B cell (primary cell): ENCODE measurements around the gene TPST1. TPM values are rescaled to one million over a fixed set of nuclear protein-coding genes. Genes with fewer than 3 reads are reported as not detected.

ENCODE experiments used
- ATAC-seq: fragments of 200-7000 bp; cut with Tn5 transposase; one replicate; pipeline ENCODE4 v1.10.0; 2021; ENCODE audit warnings: low read depth, mild to moderate bottlenecking, moderate number of reproducible peaks, moderate library complexity
- CTCF ChIA-PET: fragments of 350-600 bp; sonication (Branson Sonifier 250); formaldehyde crosslinking; loops from one replicate; lab custom pipeline; 2021; ENCODE audit warnings: antibody characterized with exemption, inconsistent platforms; lab: Charles Lee
- POLR2A ChIA-PET: fragments of 350-600 bp; sonication (Branson Sonifier 250); formaldehyde crosslinking; loops from one replicate; lab custom pipeline; 2021; ENCODE audit warnings: antibody characterized with exemption; lab: Charles Lee
- DNase-seq: peaks from one replicate; pipeline ENCODE4 v3.0.0; 2013
- H2AFZ ChIP-seq: 2 replicates; pipeline ENCODE4 v1.6.1; 2012; ENCODE audit warnings: mild to moderate bottlenecking, low read depth, low read length; ENCODE audit not compliant: insufficient read depth, poor library complexity, severe bottlenecking
- H3K27ac ChIP-seq, 2 donors: 1 replicate in 1 of 2; 2 replicates in 1 of 2; pipeline ENCODE4 v1.5.1; 2012 to 2013; ENCODE audit warnings: low read length in 2 of 2, mild to moderate bottlenecking in 2 of 2, moderate library complexity in 1 of 2
- H3K27me3 ChIP-seq, 4 experiments: fragments of 200-600 bp in 1 of 4; sonication (generic) in 1 of 4; replicated peaks in 1 of 4; 1 replicate in 2 of 4; 2 replicates in 2 of 4; pipeline versions ENCODE4 v1.6.1 to v1.7.0; 2013 to 2016; ENCODE audit warnings: low read length in 3 of 4, mild to moderate bottlenecking in 2 of 4, mixed read lengths in 1 of 4, moderate library complexity in 1 of 4; ENCODE audit not compliant: insufficient read depth in 4 of 4, control insufficient read depth in 3 of 4; ENCODE audit errors: control extremely low read depth in 1 of 4
- H3K36me3 ChIP-seq, 2 experiments: replicated peaks in 1 of 2; 1 replicate in 1 of 2; 2 replicates in 1 of 2; pipeline versions ENCODE4 v1.6.1 to v1.7.1; 2013; ENCODE audit warnings: low read length in 1 of 2; ENCODE audit not compliant: insufficient read depth in 2 of 2, control insufficient read depth in 1 of 2; ENCODE audit errors: control extremely low read depth in 1 of 2, extremely low read depth in 1 of 2
- H3K4me1 ChIP-seq, 2 donors: fragments of 200-600 bp in 1 of 2; sonication (generic) in 1 of 2; 1 replicate in 1 of 2; 2 replicates in 1 of 2; pipeline versions ENCODE4 v1.5.1 to v1.6.1; 2013 to 2017; ENCODE audit warnings: low read length in 2 of 2; ENCODE audit not compliant: control insufficient read depth in 2 of 2, insufficient read depth in 2 of 2
- H3K4me2 ChIP-seq: replicated peaks from 2 replicates; pipeline ENCODE3; 2012; ENCODE audit warnings: mild to moderate bottlenecking, low read depth, low read length; ENCODE audit not compliant: poor library complexity, severe bottlenecking
- H3K4me3 ChIP-seq, 5 experiments: fragments of 200-600 bp in 1 of 5; sonication (generic) in 1 of 5; 1 replicate in 3 of 5; 2 replicates in 2 of 5; pipeline versions ENCODE4 v1.5.1 to v1.7.0; 2011 to 2016; ENCODE audit warnings: low read length in 4 of 5, mild to moderate bottlenecking in 4 of 5, low read depth in 2 of 5, control low read depth in 1 of 5, moderate library complexity in 1 of 5; ENCODE audit not compliant: insufficient read depth in 1 of 5; ENCODE audit errors: control extremely low read depth in 1 of 5, extremely low read depth in 1 of 5
- H3K79me2 ChIP-seq: fragments of 200-600 bp; sonication (generic); one replicate; pipeline ENCODE4 v1.6.0; 2016; ENCODE audit warnings: low read length; ENCODE audit not compliant: control insufficient read depth, insufficient read depth
- H3K9ac ChIP-seq: fragments of 200-600 bp; sonication (generic); 2 replicates; pipeline ENCODE4 v1.6.1; 2017; ENCODE audit warnings: mild to moderate bottlenecking, low read length, moderate library complexity
- H3K9me3 ChIP-seq, 3 donors: one replicate each; pipeline versions ENCODE4 v1.6.1 to v1.7.1; 2013; ENCODE audit warnings: low read length in 2 of 3; ENCODE audit not compliant: control insufficient read depth in 2 of 3, insufficient read depth in 1 of 3; ENCODE audit errors: control extremely low read depth in 1 of 3
- H4K20me1 ChIP-seq: 2 replicates; pipeline ENCODE4 v1.6.0; 2012; ENCODE audit warnings: mild to moderate bottlenecking, low read length; ENCODE audit not compliant: insufficient read depth, control insufficient read depth, poor library complexity, severe bottlenecking
- H3K27ac Mint-ChIP-seq: one replicate; pipeline ENCODE4 v1.8.0; 2021; ENCODE audit warnings: mixed read lengths
- H3K27me3 Mint-ChIP-seq: one replicate; pipeline ENCODE4 v1.8.0; 2021; ENCODE audit warnings: mixed read lengths
- H3K4me1 Mint-ChIP-seq: one replicate; pipeline ENCODE4 v1.8.0; 2021; ENCODE audit warnings: mixed read lengths
- H3K4me3 Mint-ChIP-seq: one replicate; pipeline ENCODE4 v1.8.0; 2021; ENCODE audit warnings: mixed read lengths
- H3K9me3 Mint-ChIP-seq: one replicate; pipeline ENCODE4 v1.8.0; 2022; ENCODE audit warnings: mixed read lengths; ENCODE audit not compliant: insufficient read depth
- EZH2 ChIP-seq: IDR thresholded peaks from 2 replicates; pipeline ENCODE4 v1.6.1; 2012; ENCODE audit warnings: borderline replicate concordance, low read depth, mild to moderate bottlenecking, moderate library complexity, low read length; ENCODE audit not compliant: insufficient read depth, poor library complexity, severe bottlenecking
- WGBS: methylation state at CpG from one replicate; pipeline ENCODE4 v1.1.5; 2013; ENCODE audit warnings: missing lambda C conversion rate; ENCODE audit not compliant: insufficient coverage; 5-methylcytosine and 5-hydroxymethylcytosine counted together
- intact Hi-C: fragments of 100-400 bp; cut with micrococcal nuclease; formaldehyde crosslinking; loops from one replicate; pipeline ENCODE4 v1.10.0; 2022
- polyA plus RNA-seq: library from polyadenylated mRNA; depleted of rRNA; stranded (reverse); fragments of >200 nt; gene quantifications from 2 replicates; pipeline ENCODE4 v1.2.3, GENCODE V29; 2012
- total RNA-seq, 2 donors: library from RNA; stranded (reverse); fragments of 120-200 nt in 1 of 2; gene quantifications; 1 replicate in 1 of 2; 2 replicates in 1 of 2; pipeline versions ENCODE4 v1.2.3 to v1.2.4, GENCODE V29; 2013 to 2022
- TF ChIP-seq, protein P1 (sequence below): fragments of 200-600 bp; IDR thresholded peaks from one replicate; pipeline ENCODE4 v1.8.0; 2022; ENCODE audit warnings: antibody characterized with exemption, mild to moderate bottlenecking

Gene TPST1
- total and polyA plus RNA-seq, 2 donors (not counting 1 experiment from before 2014, with no cell fraction given) = 13.0 to 17.0 TPM

DNA sequence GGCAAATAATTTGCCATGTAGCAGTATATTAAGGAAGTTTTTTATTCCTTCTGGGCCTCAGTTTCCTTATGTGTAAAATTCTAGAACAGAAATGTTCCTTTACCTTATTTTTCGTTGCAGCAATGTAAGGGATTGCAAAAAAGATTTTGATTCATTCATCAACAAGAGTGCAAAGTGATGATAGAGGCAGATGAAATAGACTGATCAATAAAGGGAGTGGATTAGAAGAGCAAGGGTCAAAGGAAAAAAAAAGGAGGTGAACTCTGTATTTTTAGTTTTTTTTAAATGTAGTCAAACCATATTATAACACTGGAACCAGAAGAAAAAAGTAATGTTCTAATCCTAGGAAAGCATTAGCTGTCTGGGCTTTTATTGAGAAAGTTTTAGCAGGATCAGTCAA, 14.7 kb downstream of the TPST1 start:
- Histone ChIP-seq H3K9me3 (no peaks in the 10 kb centered on the region), H3K79me2 (peaks cover 71% of the 10 kb centered on the region), H3K27ac (no peak overlapping the region), H3K36me3 (no peaks in the 10 kb centered on the region), H3K4me2 (no peak overlapping the region), H3K4me1 (peaks cover 0 to 4% of the 10 kb centered on the region in 2 donors), H3K4me3 (no peak overlapping the region), H4K20me1 (peaks cover 36% of the 10 kb centered on the region), H3K9ac (no peak overlapping the region), H3K27me3 (no peaks in the 10 kb centered on the region), H2AFZ (no peak overlapping the region)
- WGBS = no CpG with 5 or more reads among the region's 1 CpG
- ChIA-PET CTCF (interaction anchor here (0.6 kb wide), 1 partner anchor 230 kb away, joined by 3 read pairs; no protein-coding TSS in a partner anchor), POLR2A (no interaction called here)
- Mint-ChIP-seq H3K9me3 (no peaks in the 10 kb centered on the region), H3K27ac (no peak overlapping the region), H3K4me3 (no peak overlapping the region), H3K27me3 (no peaks in the 10 kb centered on the region), H3K4me1 (peaks cover 21% of the 10 kb centered on the region)
- intact Hi-C loops = no loop called here
- DNase-seq = no peak
- no peak for TF ChIP-seq EZH2
- TF ChIP-seq, protein P1, sequence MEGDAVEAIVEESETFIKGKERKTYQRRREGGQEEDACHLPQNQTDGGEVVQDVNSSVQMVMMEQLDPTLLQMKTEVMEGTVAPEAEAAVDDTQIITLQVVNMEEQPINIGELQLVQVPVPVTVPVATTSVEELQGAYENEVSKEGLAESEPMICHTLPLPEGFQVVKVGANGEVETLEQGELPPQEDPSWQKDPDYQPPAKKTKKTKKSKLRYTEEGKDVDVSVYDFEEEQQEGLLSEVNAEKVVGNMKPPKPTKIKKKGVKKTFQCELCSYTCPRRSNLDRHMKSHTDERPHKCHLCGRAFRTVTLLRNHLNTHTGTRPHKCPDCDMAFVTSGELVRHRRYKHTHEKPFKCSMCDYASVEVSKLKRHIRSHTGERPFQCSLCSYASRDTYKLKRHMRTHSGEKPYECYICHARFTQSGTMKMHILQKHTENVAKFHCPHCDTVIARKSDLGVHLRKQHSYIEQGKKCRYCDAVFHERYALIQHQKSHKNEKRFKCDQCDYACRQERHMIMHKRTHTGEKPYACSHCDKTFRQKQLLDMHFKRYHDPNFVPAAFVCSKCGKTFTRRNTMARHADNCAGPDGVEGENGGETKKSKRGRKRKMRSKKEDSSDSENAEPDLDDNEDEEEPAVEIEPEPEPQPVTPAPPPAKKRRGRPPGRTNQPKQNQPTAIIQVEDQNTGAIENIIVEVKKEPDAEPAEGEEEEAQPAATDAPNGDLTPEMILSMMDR = no peak
- no peak for ATAC-seq

DNA sequence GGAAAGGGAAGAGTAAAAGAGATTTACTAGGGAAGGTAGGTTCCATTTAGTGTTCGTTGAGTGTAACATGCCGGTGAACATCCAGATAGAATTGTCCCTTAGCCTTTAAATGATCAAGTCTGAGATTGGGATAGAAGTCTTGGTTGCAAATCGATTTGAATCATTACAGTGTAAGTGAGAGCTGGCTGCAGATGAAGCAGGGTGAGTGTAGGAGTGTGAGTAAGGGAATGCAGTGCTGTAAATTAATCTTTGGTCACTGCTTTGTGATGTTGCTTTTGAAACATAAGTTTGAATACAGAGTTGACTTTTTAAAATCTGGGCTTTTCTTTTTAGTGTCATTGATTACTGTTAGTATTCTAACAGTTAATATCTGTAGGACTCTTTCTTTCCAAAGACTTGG, 16.3 kb downstream of the TPST1 start:
- ChIA-PET POLR2A (no interaction called here), CTCF (no interaction called here)
- H3K27ac Mint-ChIP-seq = no peak overlapping the region
- H4K20me1 ChIP-seq = peaks cover 36% of the 10 kb centered on the region
- intact Hi-C loops = no loop called here
- peaks cover 21% of the 10 kb centered on the region for H3K4me1 Mint-ChIP-seq
- H3K9me3 ChIP-seq = no peaks in the 10 kb centered on the region
- no peak overlapping the region for H2AFZ ChIP-seq
- no peak for TF ChIP-seq EZH2
- TF ChIP-seq, protein P1 = no peak
- no peaks in the 10 kb centered on the region for H3K27me3 ChIP-seq
- no peak overlapping the region for H3K4me3 ChIP-seq
- DNase-seq (no peak), ATAC-seq (no peak)
- no peak overlapping the region for H3K27ac ChIP-seq
- H3K4me3 Mint-ChIP-seq = no peak overlapping the region
- H3K36me3 ChIP-seq = no peaks in the 10 kb centered on the region
- no peak overlapping the region for H3K9ac ChIP-seq
- 96% methylated on average over 3 of the region's 3 CpGs for WGBS
- no peak overlapping the region for H3K4me2 ChIP-seq
- H3K4me1 ChIP-seq = peaks cover 0 to 4% of the 10 kb centered on the region in 2 donors
- H3K27me3 Mint-ChIP-seq = no peaks in the 10 kb centered on the region
- H3K79me2 ChIP-seq = peaks cover 59% of the 10 kb centered on the region
- H3K9me3 Mint-ChIP-seq = no peaks in the 10 kb centered on the region
